ENCODE data around the gene ZFYVE1.
"Not testable (repeated sequence)": the region's sequence is repeated elsewhere in the genome, so short reads cannot be mapped to it uniquely, and the experiment has no call there.

ZFYVE1 gene, protein sequence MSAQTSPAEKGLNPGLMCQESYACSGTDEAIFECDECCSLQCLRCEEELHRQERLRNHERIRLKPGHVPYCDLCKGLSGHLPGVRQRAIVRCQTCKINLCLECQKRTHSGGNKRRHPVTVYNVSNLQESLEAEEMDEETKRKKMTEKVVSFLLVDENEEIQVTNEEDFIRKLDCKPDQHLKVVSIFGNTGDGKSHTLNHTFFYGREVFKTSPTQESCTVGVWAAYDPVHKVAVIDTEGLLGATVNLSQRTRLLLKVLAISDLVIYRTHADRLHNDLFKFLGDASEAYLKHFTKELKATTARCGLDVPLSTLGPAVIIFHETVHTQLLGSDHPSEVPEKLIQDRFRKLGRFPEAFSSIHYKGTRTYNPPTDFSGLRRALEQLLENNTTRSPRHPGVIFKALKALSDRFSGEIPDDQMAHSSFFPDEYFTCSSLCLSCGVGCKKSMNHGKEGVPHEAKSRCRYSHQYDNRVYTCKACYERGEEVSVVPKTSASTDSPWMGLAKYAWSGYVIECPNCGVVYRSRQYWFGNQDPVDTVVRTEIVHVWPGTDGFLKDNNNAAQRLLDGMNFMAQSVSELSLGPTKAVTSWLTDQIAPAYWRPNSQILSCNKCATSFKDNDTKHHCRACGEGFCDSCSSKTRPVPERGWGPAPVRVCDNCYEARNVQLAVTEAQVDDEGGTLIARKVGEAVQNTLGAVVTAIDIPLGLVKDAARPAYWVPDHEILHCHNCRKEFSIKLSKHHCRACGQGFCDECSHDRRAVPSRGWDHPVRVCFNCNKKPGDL

GRCh38 chr14:73026845-73027542 lies at the start of gene ZFYVE1:
TSS of gene ZFYVE1 (minus strand) at chr14:73027106. CDS start at chr14:73024508, 2,598 bp downstream.
- DNase-seq = peak; percentile 74 to 98

- DNase-seq = no peak
Observed at GRCh38 chr14:73069585-73069984, 42.7 kb upstream of the ZFYVE1 start.

DNA sequence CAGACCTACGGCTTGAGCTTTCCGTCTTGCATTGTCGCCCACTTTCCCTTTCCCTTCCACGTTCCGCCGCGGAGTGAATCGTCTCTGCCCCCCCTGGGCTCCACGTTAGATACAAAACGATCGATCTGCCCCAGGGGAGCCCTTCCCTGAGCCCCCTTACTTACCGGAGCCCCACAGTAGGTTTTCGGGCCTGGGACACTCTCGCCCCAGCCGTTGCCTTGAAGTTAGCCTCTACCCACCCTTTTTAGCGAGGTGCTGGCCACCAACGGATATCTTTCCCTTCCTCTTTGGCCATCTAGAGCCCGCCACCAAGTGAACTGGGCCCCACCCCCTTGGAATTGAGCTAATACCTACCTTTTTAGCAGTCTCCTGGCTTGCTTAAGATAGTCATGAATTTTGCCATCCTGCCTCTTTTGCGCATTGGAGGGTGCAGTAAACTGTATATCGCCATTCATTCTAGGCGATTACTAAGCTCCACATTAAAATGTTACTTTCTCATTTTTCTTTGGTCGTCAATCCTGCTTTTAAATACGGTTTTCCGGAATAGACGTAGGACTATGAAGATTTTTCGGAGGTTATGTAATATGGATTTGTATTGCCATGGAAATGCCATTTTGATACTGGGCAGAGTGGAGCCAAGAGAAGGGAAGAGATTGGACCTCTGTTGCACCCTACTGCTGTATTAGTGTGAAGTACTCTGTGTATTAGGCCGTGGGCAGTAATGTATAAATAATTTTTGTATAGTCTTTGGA lies 32.2 kb upstream of the ZFYVE1 start:
- no peak for DNase-seq

DNA sequence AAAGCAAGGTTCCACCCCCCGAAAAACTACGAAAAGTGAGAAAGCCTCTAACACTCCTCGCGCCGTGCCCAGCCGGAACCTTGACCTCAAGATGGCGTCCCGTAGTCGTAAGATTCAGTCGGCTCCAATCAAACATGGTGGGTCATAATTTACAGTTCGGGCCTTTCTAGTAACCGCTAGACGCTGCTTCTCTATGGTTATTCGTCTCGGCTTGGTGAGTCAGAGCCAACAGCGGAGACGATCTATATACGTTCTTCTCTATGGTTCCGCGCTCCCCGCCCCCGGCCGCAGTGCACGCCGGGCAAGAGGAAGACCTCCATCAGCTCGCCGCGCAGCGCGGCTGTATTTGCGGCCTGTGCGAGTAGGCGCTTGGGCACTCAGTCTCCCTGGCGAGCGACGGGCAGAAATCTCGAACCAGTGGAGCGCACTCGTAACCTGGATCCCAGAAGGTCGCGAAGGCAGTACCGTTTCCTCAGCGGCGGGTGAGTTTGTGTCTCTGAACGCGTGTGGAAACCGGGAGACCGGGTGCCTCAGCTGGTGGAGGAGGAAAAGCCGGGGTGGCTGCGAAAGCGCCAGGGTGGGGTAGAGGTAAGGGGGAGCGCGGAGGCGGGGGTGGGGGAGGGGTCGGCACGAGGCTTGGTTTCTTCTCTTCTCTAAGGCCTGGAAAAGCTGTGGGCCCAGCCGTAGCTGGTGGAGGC lies 31.5 kb upstream of the ZFYVE1 start, which contains the start of gene RBM25:
Gene RBM25, plus strand, starts transcription at position 311 of the 698 bp plus-strand sequence. CDS start 13,108 bp downstream, outside the sequence.
- DNase-seq = peak; percentile 89 to 98

DNA sequence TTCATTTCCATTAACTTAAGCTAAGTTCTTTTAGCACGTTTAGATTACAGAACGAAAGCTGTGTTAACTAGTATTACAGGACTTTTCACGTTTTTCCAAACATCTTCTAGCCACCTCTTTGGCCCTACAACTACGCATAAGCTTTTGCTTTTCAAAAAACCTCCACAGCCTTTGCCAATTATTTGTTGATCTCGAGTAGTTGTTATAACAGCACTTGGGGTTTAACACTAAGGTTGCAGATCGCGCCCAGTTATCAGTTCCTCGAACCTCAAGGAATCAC lies 31.0 kb upstream of the ZFYVE1 start:
- DNase-seq = no peak

DNA sequence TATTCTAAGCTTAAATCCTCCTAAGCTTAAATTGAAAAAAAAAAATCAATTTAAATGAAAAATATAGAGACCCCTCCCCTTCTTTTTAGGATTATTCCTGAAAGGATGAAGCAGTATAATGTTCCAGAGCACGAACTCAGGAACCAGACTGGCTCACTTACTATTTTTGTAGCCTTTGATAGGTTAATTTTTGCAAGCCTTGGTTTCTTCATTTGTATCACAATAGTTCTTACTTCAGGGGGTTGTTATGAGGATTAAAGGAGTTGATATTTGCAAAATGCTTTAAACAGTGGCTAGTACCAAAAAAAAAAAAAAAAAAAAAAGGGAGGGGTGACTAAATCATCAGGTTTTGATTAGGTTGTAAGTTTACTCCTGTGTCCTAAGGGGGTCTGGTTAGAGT lies 28.3 kb upstream of the ZFYVE1 start:
- DNase-seq = no peak

DNA sequence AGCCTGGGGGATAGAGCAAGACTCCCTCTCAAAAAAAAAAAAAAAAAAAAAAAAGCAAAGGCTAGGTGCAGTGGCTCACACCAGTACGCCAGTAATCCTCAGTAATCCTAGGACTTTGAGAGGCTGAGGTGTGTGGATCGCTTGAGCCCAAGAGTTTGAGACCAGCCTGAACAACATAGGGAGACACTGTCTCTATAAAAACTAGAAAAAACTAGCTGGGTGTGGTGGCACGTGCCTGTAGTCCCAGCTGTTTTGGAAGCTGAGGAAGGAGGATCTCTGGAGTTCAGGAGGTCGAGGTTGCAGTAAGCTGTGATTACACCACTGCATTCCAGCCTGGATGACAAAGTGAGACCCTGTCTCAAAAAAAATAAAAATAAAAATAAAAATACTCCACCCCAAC lies 22.5 kb upstream of the ZFYVE1 start:
- no peak for DNase-seq

- DNase-seq = no peak
Observed at GRCh38 chr14:73047808-73048207, 20.9 kb upstream of the ZFYVE1 start.

- DNase-seq = not testable (repeated sequence)
Observed at GRCh38 chr14:73036706-73037450, 10.0 kb upstream of the ZFYVE1 start.

- DNase-seq = no peak
Observed at GRCh38 chr14:73027984-73028383, 1.1 kb upstream of the ZFYVE1 start.

DNA sequence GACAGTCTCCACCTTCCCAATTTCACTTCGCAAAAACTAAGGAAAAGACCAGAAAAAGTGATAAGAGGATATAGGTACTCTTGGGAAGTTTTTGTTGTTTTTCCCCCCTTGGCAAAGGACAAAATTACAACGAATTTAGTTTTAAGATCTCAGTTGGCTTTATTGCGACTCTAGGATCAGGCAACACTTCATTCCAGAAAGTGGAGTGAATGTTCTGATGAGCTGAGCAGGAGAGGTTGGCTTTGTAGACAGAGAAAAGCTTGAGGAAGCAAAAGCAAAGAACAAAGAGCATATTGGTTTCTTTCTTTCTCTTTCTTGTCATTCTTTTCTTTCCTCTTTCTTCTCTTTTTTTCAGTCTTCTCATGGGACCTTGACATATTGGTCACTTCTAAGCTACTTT lies 640 bp upstream of the ZFYVE1 start:
- no peak for DNase-seq

- DNase-seq = no peak
Observed at GRCh38 chr14:73026243-73026844, 562 bp downstream of the ZFYVE1 start.

GRCh38 chr14:73025544-73025943 lies 1.4 kb downstream of the ZFYVE1 start:
- no peak for DNase-seq

DNA sequence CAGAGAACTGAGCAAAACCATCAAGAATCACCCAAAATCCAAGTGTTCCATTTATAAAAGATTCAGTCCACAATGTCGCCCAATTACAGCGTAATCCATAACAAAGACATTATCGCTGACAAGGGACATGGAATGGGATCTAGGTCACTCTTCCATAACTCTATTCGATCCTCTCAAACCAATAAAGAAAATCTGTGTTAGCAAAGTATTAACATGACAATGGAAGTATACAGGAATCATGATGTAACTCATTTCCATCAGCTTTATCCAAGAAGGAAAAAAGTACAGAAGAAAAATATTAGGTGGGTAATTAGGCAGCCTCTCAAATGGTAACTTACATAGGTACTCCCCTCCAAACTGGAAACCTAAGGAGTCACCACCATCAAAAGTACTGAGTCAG lies 4.9 kb downstream of the ZFYVE1 start:
- DNase-seq = no peak

GRCh38 chr14:73016011-73016410 lies 10.9 kb downstream of the ZFYVE1 start:
- DNase-seq = not testable (repeated sequence)

GRCh38 chr14:73015552-73015951 lies 11.4 kb downstream of the ZFYVE1 start:
- not testable (repeated sequence) for DNase-seq

GRCh38 chr14:73014105-73014504 lies 12.8 kb downstream of the ZFYVE1 start:
- DNase-seq = no peak

GRCh38 chr14:73011189-73011588 lies 15.7 kb downstream of the ZFYVE1 start:
- DNase-seq = not testable (repeated sequence)

- DNase-seq = no peak
Observed at GRCh38 chr14:73008501-73008900, 18.4 kb downstream of the ZFYVE1 start.

DNA sequence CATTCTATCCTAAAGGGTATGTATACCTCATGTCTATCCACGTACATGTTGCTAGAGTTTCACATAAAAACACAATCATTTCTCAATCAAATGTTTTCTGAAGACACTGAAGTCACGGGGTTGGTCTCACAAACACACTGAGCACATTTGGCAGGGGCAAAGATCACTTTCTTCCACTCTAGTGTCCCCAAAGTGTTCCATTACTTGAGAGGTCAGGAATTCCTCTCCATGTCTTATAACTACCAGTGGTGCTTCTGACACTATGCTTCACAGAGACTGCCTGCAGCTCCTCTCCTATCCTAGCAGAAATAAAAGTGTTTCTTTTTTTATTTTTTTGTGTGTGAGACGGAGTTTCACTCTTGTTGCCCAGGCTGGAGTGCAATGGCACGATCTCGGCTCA lies 19.1 kb downstream of the ZFYVE1 start:
- DNase-seq = no peak

GRCh38 chr14:73004641-73005040 lies 22.3 kb downstream of the ZFYVE1 start:
- DNase-seq = not testable (repeated sequence)

All from bone marrow (tissue), 2 donors.